Stimulated activated CD8-positive, alpha-beta memory T cell treated with anti-CD3 and anti-CD28 coated beads, Interleukin-7, amount 100 ng/mL, for 24 hours (primary cell): ENCODE results near the gene TMEM175.

Experiments
- DNase-seq: peaks from one replicate; pipeline ENCODE4 v3.0.0-alpha.2; 2020; ENCODE audit warnings: low read depth

The TMEM175 gene

GRCh38 chr4:946517-947471 is 14.5 kb downstream of the TMEM175 start:
- DNase-seq = no peak

- no peak for DNase-seq
Observed at GRCh38 chr4:947491-947971, 15.3 kb downstream of the TMEM175 start.

GRCh38 chr4:948101-948935 is 16.1 kb downstream of the TMEM175 start:
- DNase-seq = no peak

GRCh38 chr4:948936-949300 is 16.7 kb downstream of the TMEM175 start:
- DNase-seq = no peak

GRCh38 chr4:949656-950055 is 17.4 kb downstream of the TMEM175 start:
- no peak for DNase-seq

GRCh38 chr4:950136-951020 is 18.1 kb downstream of the TMEM175 start:
- DNase-seq = no peak

GRCh38 chr4:951186-951585 is 18.9 kb downstream of the TMEM175 start:
- DNase-seq = no peak

GRCh38 chr4:951594-952468 is 19.6 kb downstream of the TMEM175 start:
- no peak for DNase-seq

- no peak for DNase-seq
Observed at GRCh38 chr4:952881-953573, 20.8 kb downstream of the TMEM175 start.

- DNase-seq = no peak
Observed at GRCh38 chr4:953574-953915, 21.3 kb downstream of the TMEM175 start.

GRCh38 chr4:954211-955020 is 22.2 kb downstream of the TMEM175 start:
- no peak for DNase-seq

- DNase-seq = no peak
Observed at GRCh38 chr4:955161-955921, 23.1 kb downstream of the TMEM175 start.

- no peak for DNase-seq
Observed at GRCh38 chr4:955931-956381, 23.7 kb downstream of the TMEM175 start.

- no peak for DNase-seq
Observed at GRCh38 chr4:956531-957230, 24.4 kb downstream of the TMEM175 start.

- DNase-seq = no peak
Observed at GRCh38 chr4:957231-957580, 24.9 kb downstream of the TMEM175 start.

GRCh38 chr4:957581-958313 is 25.5 kb downstream of the TMEM175 start:
- DNase-seq = no peak

GRCh38 chr4:958314-958665 is 26.0 kb downstream of the TMEM175 start:
- DNase-seq = no peak
